Ishikawa (cell line): Measurements from ENCODE around the gene GRIK1.

Experiments used
- CEBPB ChIP-seq: IDR thresholded peaks from 2 replicates; pipeline ENCODE4 v1.6.1; 2012
- EGR1 ChIP-seq: IDR thresholded peaks from 2 replicates; pipeline ENCODE4 v1.6.1; 2012
- EP300 ChIP-seq: IDR thresholded peaks from 2 replicates; pipeline ENCODE4 v1.6.1; 2012; ENCODE audit warnings: borderline replicate concordance
- FOXM1 ChIP-seq: IDR thresholded peaks from 2 replicates; pipeline ENCODE4 v1.6.1; 2012; ENCODE audit warnings: low read depth, borderline replicate concordance
- MAX ChIP-seq: IDR thresholded peaks from 2 replicates; pipeline ENCODE4 v1.6.1; 2012
- RAD21 ChIP-seq: IDR thresholded peaks from 2 replicates; pipeline ENCODE4 v1.6.1; 2012; ENCODE audit warnings: low read depth
- REST ChIP-seq: IDR thresholded peaks from 2 replicates; pipeline ENCODE4 v1.6.1; 2012; ENCODE audit warnings: low read depth, mild to moderate bottlenecking
- TAF1 ChIP-seq: IDR thresholded peaks from 2 replicates; pipeline ENCODE4 v1.6.1; 2012; ENCODE audit warnings: low read depth, mild to moderate bottlenecking
- TCF12 ChIP-seq: IDR thresholded peaks from 2 replicates; pipeline ENCODE4 v1.6.1; 2012; ENCODE audit warnings: low read depth
- USF1 ChIP-seq: IDR thresholded peaks from 2 replicates; pipeline ENCODE4 v1.6.1; 2012
- YY1 ChIP-seq: IDR thresholded peaks from 2 replicates; pipeline ENCODE4 v1.6.1; 2012; ENCODE audit warnings: low read depth

DNA sequence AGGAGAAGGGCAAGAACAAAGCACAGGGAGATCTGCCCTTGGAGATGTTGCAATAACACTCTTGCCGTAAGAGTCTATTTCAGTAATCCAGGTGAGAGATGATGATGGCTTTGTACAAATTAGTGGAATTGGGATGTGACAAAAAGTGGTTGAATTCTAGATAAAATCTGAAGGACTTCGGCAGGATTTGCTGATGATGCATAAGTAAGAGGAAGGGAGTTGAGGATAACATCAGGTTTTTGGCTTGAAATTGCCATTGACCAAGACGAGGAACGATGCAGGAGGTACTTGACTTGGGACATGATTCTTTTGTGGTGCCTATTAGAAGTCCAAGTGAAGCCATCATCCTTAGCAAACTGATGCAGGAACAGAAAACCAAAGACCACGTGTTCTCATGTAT, 238.1 kb downstream of the GRIK1 start:
- TF ChIP-seq USF1 = no peak
- TF ChIP-seq REST = no peak
- TF ChIP-seq RAD21 = no peak
- no peak for TF ChIP-seq EP300
- TF ChIP-seq TAF1 = no peak
- TF ChIP-seq CEBPB = no peak
- no peak for TF ChIP-seq YY1
- no peak for TF ChIP-seq TCF12
- no peak for TF ChIP-seq EGR1
- no peak for TF ChIP-seq MAX
- no peak for TF ChIP-seq FOXM1
